ENCODE data around the gene MAGI1. TPM values are rescaled to one million over a fixed set of nuclear protein-coding genes. Genes with fewer than 3 reads are reported as not detected.

MAGI1 gene
- total RNA-seq, 1 donor from 2014 or later = 39.1 TPM

GRCh38 chr3:65330072-65330471, 708.6 kb downstream of the MAGI1 start:
- FAIRE-seq (no peak), DNase-seq (ENCODE audit: low spot score in 2 of 2) (no peak)

GRCh38 chr3:65328148-65328547, 710.6 kb downstream of the MAGI1 start:
- FAIRE-seq = no peak
- no peak for DNase-seq (ENCODE audit: low spot score in 2 of 2)

- FAIRE-seq = no peak
- DNase-seq (ENCODE audit: low spot score in 2 of 2) = no peak
Observed at GRCh38 chr3:65326574-65326973, 712.1 kb downstream of the MAGI1 start.

- DNase-seq (ENCODE audit: low spot score in 2 of 2) = no peak
- FAIRE-seq = no peak
Observed at GRCh38 chr3:65322910-65323309, 715.8 kb downstream of the MAGI1 start.

GRCh38 chr3:65318231-65318630, 720.5 kb downstream of the MAGI1 start:
- FAIRE-seq = no peak
- DNase-seq (ENCODE audit: low spot score in 2 of 2) = no peak

GRCh38 chr3:65314916-65315315, 723.8 kb downstream of the MAGI1 start:
- DNase-seq (ENCODE audit: low spot score in 2 of 2) (no peak), FAIRE-seq (no peak)

- DNase-seq (ENCODE audit: low spot score in 2 of 2) (no peak), FAIRE-seq (no peak)
Observed at GRCh38 chr3:65314269-65314668, 724.4 kb downstream of the MAGI1 start.

- FAIRE-seq (no peak), DNase-seq (ENCODE audit: low spot score in 2 of 2) (no peak)
Observed at GRCh38 chr3:65313666-65314065, 725.1 kb downstream of the MAGI1 start.

- FAIRE-seq (no peak), DNase-seq (ENCODE audit: low spot score in 2 of 2) (no peak)
Observed at GRCh38 chr3:65305836-65306235, 732.9 kb downstream of the MAGI1 start.

Small RNA genes lying within 50 kb of the gene (small RNA-seq; reads per million reads assigned to genes)
- gene RF00019 = not detected

Other genes with a start within 250 kb of the MAGI1 start
- gene SLC25A26, start 182.1 kb upstream of the MAGI1 start, total RNA-seq = 22.0 TPM